Spinal cord (tissue), 10 donors: Measurements from ENCODE around the gene KIAA0232. TPM values are rescaled to one million over a fixed set of nuclear protein-coding genes. Genes with fewer than 3 reads are reported as not detected.

Experiments
- DNase-seq, 6 donors: peaks; one replicate each; pipeline versions ENCODE4 v3.0.0 to v3.0.0-alpha.2; 2013 to 2015; ENCODE audit warnings: low spot score in 6 of 6, low read depth in 4 of 6
- H3K27ac ChIP-seq: one replicate; pipeline ENCODE4 v1.5.1; 2013; ENCODE audit warnings: low read depth, low read length, control low read depth
- H3K27me3 ChIP-seq: one replicate; pipeline ENCODE4 v1.6.1; 2013; ENCODE audit warnings: low read length; ENCODE audit not compliant: control insufficient read depth, insufficient read depth
- H3K36me3 ChIP-seq: one replicate; pipeline ENCODE4 v1.6.1; 2013; ENCODE audit warnings: low read length; ENCODE audit not compliant: control insufficient read depth, insufficient read depth
- H3K4me1 ChIP-seq: one replicate; pipeline ENCODE4 v1.6.1; 2013; ENCODE audit warnings: low read length; ENCODE audit not compliant: control insufficient read depth, insufficient read depth
- H3K4me3 ChIP-seq: one replicate; pipeline ENCODE4 v1.5.1; 2013; ENCODE audit warnings: low read depth, low read length, control low read depth
- H3K9me3 ChIP-seq: one replicate; pipeline ENCODE4 v1.6.1; 2013; ENCODE audit warnings: low read length; ENCODE audit not compliant: control insufficient read depth, insufficient read depth
- WGBS: methylation state at CpG from one replicate; pipeline ENCODE4 v1.1.5; 2013; ENCODE audit warnings: missing lambda C conversion rate; ENCODE audit not compliant: insufficient coverage; 5-methylcytosine and 5-hydroxymethylcytosine counted together
- polyA plus RNA-seq, 2 donors: library from polyadenylated mRNA; unstranded; fragments of 120-200 nt; gene quantifications; one replicate each; pipeline ENCODE4 v1.2.1, GENCODE V29; 2013; ENCODE audit not compliant: insufficient read length in 2 of 2
- total RNA-seq, 2 donors: library from RNA; depleted of rRNA in 1 of 2; stranded (reverse); fragments of 120-200 nt in 1 of 2; fragments of >200 nt in 1 of 2; gene quantifications; one replicate each; pipeline versions ENCODE4 v1.2.3 to v1.2.4, GENCODE V29; 2013 to 2014
- donor health status: healthy.

The KIAA0232 gene
- total and polyA plus RNA-seq, 4 donors = 34.8 to 59.9 (median 45.7) TPM

DNA sequence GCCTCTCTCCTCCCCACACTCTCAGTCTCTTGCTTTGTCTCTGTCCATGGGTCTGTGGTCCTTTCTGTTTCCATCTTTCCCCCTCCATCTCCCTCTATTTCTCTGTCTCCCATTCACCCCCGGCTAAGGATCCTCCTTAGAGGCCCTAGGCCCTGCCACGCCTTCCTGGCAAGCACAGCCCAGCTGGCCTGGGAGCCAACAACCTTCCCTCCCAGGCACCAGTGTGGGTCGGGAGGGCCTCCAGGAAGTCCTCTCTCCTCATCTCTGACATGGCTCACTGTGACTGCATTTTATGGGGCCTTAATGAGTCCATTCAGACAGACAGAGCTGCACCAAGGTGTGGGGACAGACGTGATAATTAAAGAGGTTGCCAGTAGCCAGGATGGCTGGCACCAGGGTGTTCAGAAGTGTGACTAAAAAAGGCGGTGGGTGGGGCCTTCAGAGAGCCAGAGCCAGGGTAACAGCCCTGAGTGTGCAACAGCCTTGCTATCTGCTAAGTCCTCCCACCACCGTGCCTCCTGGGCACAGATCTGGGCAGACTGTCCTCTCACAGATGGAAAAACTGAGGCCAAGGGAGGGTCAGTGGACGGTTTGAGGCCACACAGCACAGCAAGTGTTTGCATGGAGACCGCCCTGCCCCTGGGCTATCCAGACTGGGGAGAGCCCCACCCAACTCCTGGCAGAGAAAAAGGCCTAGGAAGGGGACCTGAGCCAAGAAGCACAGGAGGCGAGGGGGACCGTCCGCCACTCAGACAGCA, 35.1 kb upstream of the KIAA0232 start:
- Histone ChIP-seq H3K4me3 (no peak overlapping the region), H3K36me3 (no peaks in the 10 kb centered on the region), H3K27me3 (no peaks in the 10 kb centered on the region), H3K4me1 (peaks cover 27% of the 10 kb centered on the region), H3K27ac (no peak overlapping the region), H3K9me3 (no peaks in the 10 kb centered on the region)
- 67% methylated on average over 8 of the region's 11 CpGs for WGBS
- DNase-seq = no peak

DNA sequence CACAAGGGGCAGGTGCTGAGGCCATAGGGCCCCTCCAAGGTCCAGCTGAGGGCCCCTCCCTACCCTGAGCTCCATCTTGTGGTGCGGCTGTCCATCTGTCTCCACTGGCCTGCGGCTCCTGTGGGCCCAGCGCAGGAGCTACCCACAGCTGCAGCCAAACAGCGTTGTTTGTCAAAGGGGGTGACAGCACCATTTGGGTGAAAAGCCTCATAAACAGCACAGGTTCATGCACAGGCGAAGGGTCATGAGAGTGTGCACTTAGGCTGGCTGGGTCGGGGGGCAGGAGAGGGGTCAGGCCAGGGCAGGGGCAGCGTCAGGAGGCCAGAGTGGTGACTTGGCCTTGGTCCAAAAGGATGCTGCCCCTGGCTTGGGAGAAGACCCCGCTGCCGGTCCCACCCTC, 34.2 kb upstream of the KIAA0232 start:
- H3K27ac ChIP-seq = no peak overlapping the region

GRCh38 chr4:6749340-6750171, 33.0 kb upstream of the KIAA0232 start:
- H3K4me1 ChIP-seq = peaks cover 27% of the 10 kb centered on the region
- no peaks in the 10 kb centered on the region for H3K36me3 ChIP-seq
- no peak overlapping the region for H3K27ac ChIP-seq
- DNase-seq = peak in 1 of 6 donors; percentile 27
- no peaks in the 10 kb centered on the region for H3K9me3 ChIP-seq
- 58% methylated on average over 25 of the region's 25 CpGs for WGBS
- H3K27me3 ChIP-seq = no peaks in the 10 kb centered on the region
- no peak overlapping the region for H3K4me3 ChIP-seq

More for the DNA sequence above, 34.2 kb upstream of the KIAA0232 start:
- 91% methylated on average over 7 of the region's 9 CpGs for WGBS
- no peaks in the 10 kb centered on the region for H3K9me3 ChIP-seq
- H3K27me3 ChIP-seq = no peaks in the 10 kb centered on the region
- DNase-seq = no peak
- no peaks in the 10 kb centered on the region for H3K36me3 ChIP-seq
- no peak overlapping the region for H3K4me3 ChIP-seq
- H3K4me1 ChIP-seq = peaks cover 27% of the 10 kb centered on the region

DNA sequence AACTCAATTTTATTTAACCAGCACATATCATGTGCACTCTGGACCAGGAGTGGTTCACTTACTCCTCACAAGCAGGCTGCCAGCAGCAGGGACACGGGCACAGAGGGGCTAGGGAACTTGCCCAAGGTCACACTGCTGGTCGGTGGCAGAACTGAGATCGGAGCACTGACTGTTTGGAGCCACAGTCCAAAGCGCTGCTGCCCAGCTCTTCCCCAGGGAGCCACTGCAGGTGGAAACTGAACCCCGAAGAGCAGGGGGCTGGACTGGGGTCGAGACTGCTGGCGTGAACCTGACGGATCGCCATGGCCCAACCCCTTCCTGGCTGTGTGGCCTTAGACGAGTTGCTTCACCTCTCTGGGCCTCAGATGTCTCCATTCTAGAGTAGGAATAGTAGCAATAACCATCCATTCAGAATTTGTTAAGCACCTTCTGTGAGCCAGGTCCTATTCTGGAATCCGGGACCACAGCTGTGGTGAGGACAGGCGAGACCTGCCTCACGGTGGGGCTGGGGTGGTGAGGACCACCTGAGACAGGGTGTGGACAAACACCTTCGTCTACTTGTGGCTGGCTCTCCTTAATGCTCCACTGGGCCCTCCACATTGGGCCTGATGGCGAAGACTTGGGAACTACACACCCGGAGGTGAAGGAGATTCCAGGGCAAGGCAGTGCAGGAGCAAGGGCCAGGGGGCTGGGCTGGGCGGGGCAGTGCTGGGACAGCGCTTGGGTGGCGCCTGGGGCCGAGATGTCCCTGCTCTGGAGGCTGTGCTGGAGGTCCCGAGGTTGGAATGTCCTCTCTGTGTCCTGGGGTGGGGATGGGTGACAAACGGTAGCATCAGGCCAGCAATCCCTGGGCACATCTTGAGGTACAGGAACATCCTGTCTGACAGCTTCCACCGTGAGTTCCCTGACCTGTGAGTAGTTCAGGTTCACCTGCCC, 32.0 kb upstream of the KIAA0232 start:
- Histone ChIP-seq H3K4me1 (peaks cover 27% of the 10 kb centered on the region), H3K27ac (no peak overlapping the region)
- WGBS = 84% methylated on average over 23 of the region's 23 CpGs

DNA sequence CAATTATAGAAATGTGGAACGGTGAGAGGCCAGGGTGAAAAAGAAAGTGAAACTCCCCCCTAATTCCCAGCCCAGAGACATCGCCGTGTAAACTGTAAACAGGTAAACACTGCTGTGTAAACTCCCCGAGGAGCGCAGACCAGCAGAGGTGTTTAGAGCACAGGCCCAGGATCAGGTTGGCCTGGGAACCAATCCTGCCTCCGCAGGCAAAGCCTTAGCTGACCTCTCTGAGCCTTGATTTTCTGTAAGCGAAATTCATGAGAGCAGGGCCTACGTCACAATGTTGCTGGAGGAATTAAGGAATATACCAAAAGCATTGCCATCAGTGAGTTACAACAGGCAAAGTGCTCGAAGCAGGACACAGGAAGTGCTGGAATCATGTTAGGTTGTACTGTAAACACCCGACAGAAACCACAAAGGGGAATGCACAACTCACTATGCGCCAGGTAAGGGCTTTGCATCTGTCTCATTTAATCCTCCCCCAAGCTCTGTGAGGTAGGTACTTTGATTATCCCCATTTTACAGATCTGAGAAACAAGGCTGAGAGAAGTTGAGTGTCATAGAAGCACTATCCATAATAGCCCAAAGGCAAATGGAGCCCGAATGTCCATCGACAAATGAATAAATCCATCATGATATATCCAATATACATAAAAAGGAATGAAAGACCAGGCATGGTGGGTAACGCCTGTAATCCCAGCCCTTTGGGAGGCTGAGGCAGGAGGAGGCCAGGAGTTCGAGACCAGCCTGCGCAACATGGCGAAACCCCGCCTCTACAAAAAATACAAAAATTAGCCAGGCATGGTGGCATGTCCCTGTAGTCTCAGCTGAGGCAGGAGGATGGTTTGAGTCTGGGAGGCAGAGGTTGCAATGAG, 30.7 kb upstream of the KIAA0232 start:
- 58% methylated on average over 7 of the region's 18 CpGs for WGBS
- Histone ChIP-seq H3K27me3 (no peaks in the 10 kb centered on the region), H3K9me3 (no peaks in the 10 kb centered on the region), H3K27ac (no peak overlapping the region), H3K4me1 (peaks cover 24% of the 10 kb centered on the region), H3K4me3 (no peak overlapping the region), H3K36me3 (no peaks in the 10 kb centered on the region)
- DNase-seq = no peak

More for the DNA sequence above, 32.0 kb upstream of the KIAA0232 start:
- Histone ChIP-seq H3K4me3 (no peak overlapping the region), H3K36me3 (no peaks in the 10 kb centered on the region), H3K9me3 (no peaks in the 10 kb centered on the region), H3K27me3 (no peaks in the 10 kb centered on the region)
- DNase-seq = no peak

GRCh38 chr4:6752486-6752829, 30.1 kb upstream of the KIAA0232 start:
- Histone ChIP-seq H3K27me3 (no peaks in the 10 kb centered on the region), H3K36me3 (no peaks in the 10 kb centered on the region), H3K27ac (no peak overlapping the region), H3K4me1 (peaks cover 18% of the 10 kb centered on the region), H3K9me3 (no peaks in the 10 kb centered on the region), H3K4me3 (no peak overlapping the region)
- no peak for DNase-seq
- WGBS = 87% methylated on average over 6 of the region's 6 CpGs

GRCh38 chr4:6753103-6753560, 29.4 kb upstream of the KIAA0232 start:
- H3K36me3 ChIP-seq = no peaks in the 10 kb centered on the region
- no peak for DNase-seq
- WGBS = 63% methylated on average over 18 of the region's 18 CpGs
- H3K27ac ChIP-seq = no peak overlapping the region
- no peak overlapping the region for H3K4me3 ChIP-seq
- no peaks in the 10 kb centered on the region for H3K27me3 ChIP-seq
- peaks cover 13% of the 10 kb centered on the region for H3K4me1 ChIP-seq
- no peaks in the 10 kb centered on the region for H3K9me3 ChIP-seq

DNA sequence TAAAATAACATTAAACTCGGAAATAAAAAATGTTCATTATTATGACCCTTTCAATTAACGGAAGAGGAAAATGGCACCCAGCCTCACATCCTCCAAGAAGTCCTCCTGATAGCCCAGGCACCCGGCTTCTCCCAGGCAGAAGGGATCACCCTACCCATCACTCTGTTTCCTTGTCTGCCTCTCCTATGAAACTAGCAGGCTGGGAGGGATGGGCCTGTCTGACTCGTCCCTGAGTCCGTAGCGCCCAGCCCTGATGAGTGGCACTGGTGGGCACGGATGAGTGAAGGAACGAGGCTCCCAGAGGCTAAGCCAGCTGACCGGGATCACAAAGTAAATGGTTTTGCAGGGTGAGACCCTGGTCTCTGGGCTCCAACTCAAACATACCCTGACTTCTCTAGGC, 28.6 kb upstream of the KIAA0232 start:
- Histone ChIP-seq H3K36me3 (no peaks in the 10 kb centered on the region), H3K27ac (no peak overlapping the region), H3K9me3 (no peaks in the 10 kb centered on the region), H3K4me3 (no peak overlapping the region), H3K27me3 (no peaks in the 10 kb centered on the region), H3K4me1 (peaks cover 10% of the 10 kb centered on the region)
- WGBS = 98% methylated on average over 8 of the region's 9 CpGs
- DNase-seq = no peak
